ENCODE measurements around the gene MFSD2A.
"Not testable (repeated sequence)": the region's sequence is repeated elsewhere in the genome, so short reads cannot be mapped to it uniquely, and the experiment has no call there.

The MFSD2A gene

GRCh38 chr1:39980555-39981313 lies 25.8 kb downstream of the MFSD2A start:
- no peak for DNase-seq (ENCODE audit: low read depth)
- H3K4me3 ChIP-seq (ENCODE audit: low read length), result no peak overlapping the region
- TF ChIP-seq, protein P1, sequence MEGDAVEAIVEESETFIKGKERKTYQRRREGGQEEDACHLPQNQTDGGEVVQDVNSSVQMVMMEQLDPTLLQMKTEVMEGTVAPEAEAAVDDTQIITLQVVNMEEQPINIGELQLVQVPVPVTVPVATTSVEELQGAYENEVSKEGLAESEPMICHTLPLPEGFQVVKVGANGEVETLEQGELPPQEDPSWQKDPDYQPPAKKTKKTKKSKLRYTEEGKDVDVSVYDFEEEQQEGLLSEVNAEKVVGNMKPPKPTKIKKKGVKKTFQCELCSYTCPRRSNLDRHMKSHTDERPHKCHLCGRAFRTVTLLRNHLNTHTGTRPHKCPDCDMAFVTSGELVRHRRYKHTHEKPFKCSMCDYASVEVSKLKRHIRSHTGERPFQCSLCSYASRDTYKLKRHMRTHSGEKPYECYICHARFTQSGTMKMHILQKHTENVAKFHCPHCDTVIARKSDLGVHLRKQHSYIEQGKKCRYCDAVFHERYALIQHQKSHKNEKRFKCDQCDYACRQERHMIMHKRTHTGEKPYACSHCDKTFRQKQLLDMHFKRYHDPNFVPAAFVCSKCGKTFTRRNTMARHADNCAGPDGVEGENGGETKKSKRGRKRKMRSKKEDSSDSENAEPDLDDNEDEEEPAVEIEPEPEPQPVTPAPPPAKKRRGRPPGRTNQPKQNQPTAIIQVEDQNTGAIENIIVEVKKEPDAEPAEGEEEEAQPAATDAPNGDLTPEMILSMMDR (conservative IDR thresholded peaks at IDR 0.05; ENCODE audit: low read depth, low read length), result no peak

DNA sequence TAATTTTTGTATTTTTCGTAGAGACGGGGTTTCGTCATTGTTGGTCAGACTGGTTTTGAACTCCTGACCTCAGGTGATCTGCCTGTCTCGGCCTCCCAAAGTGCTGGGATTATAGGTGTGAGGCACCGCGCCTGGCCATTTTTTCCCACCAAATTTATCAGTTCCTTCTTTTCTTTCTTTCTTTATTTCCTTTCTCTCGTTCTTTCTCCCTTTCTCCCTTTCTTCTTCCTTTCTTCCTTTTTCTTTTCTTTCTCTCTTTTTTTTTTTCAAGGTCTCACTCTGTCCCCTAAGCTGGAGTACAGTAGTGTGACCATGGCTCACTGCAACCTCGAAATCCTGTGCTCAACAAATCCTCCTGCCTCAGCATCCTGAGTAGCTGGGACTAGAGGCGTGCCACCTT lies 26.4 kb downstream of the MFSD2A start:
- H3K4me3 ChIP-seq (ENCODE audit: low read length), result no peak overlapping the region
- DNase-seq (ENCODE audit: low read depth), result no peak
- TF ChIP-seq, protein P1 (conservative IDR thresholded peaks at IDR 0.05; ENCODE audit: low read depth, low read length), result no peak

DNA sequence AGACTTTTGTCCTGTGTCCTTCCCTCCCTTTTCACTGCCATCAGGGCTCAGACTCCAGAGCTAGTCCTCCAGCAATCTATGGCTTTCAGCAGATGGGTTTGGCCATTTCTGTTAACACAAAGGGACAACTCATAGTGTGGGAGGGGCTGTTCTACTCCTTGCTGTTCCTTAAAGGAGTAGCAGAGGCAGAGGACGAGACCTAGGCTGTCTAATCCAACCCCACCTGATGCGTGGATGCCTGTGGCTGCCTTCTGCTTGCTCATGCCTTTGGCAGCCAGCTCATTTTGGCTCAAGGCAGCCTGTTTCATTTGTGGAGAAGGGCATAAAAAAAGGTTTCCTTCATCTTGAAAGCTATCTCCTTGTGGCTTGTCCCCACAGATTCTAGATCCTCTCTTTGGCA lies 27.0 kb downstream of the MFSD2A start:
- DNase-seq (ENCODE audit: low read depth), result peak; percentile 55
- no peak overlapping the region for H3K4me3 ChIP-seq (ENCODE audit: low read length)
- TF ChIP-seq, protein P1 (conservative IDR thresholded peaks at IDR 0.05; ENCODE audit: low read depth, low read length), result no peak

GRCh38 chr1:39984480-39984879 lies 29.5 kb downstream of the MFSD2A start:
- DNase-seq (ENCODE audit: low read depth); H3K4me3 ChIP-seq (ENCODE audit: low read length): not testable (repeated sequence)

DNA sequence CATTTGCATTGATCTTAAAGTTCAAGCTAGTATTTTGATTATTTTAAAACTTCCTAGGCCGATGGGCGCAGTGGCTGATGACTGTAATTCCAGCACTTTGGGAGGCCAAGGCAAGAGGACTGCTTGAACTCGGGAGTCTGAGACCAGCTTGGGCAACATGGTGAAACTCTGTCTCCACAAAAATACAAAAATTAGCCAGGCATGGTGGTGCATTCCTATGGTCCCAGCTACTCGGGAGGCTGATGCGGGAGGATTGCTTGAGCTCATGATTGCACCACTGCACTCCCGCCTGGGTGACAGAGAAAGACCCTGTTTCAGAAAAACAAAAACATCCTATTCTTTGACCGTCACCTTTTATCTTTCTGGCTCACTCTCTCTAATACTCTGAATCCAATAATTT lies 30.0 kb downstream of the MFSD2A start:
- TF ChIP-seq, protein P1 (conservative IDR thresholded peaks at IDR 0.05; ENCODE audit: low read depth, low read length), result no peak
- H3K4me3 ChIP-seq (ENCODE audit: low read length), result no peak overlapping the region
- DNase-seq (ENCODE audit: low read depth), result no peak

DNA sequence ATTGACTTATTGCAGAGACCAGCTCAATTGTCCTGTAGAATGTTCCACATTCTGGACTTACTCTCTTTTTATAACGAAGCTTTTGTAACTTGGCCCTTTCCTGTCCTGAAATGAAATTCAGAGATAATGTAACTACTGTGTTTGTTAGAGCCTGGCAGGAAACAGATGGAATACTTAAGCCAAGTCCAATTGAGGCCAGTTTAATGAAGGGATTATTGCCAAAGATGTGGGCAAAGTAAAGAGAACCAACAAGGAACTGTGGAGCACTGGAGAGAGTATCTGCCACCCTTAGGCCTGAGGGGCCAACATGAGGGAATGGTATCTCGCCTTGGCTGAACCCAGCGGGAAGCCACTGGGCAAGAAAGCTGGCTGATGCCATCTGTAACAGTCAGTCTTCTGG lies 32.9 kb downstream of the MFSD2A start:
- H3K4me3 ChIP-seq (ENCODE audit: low read length), result no peak overlapping the region
- TF ChIP-seq, protein P1 (conservative IDR thresholded peaks at IDR 0.05; ENCODE audit: low read depth, low read length), result no peak
- no peak for DNase-seq (ENCODE audit: low read depth)

DNA sequence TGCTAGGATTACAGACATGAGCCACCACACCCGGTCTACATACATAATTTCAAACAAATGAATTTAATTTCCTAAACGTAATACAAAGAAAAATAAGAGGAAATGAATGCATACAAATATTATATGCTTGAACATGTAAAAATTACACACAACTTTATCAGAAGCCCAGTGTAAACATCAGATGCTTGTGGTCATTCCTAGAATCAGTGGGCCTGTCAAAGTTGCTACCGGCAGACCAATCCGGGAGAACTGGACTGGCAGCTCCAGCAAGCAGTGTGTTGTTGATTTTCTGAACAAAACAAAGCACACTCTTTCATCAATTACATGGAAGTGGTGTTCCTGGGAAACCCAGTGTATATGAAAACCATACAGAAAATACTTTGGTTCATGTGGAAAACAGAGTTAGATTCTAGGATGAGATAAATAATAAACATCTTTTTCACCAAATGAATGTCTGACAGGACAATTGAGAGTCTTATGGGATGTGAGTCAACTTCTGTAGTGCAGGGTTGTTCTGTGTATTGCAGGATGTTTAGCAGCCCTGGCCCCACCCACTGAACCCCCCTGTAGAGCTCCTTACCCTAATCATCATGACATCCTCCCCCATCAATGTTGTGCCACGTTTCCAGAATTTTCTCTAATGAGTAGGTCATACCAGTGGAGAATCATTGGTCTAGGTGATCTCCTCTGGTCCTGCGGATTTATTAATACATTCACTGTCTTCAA lies 33.8 kb downstream of the MFSD2A start:
- TF ChIP-seq, protein P1 (conservative IDR thresholded peaks at IDR 0.05; ENCODE audit: low read depth, low read length), result no peak
- H3K4me3 ChIP-seq (ENCODE audit: low read length), result no peak overlapping the region
- DNase-seq (ENCODE audit: low read depth), result no peak

All from retinal pigment epithelial cell (primary cell).